Measurements from ENCODE around the gene SIRT7. TPM values are rescaled to one million over a fixed set of nuclear protein-coding genes. Genes with fewer than 3 reads are reported as not detected.

SIRT7 gene
- polyA plus RNA-seq, 1 donor from 2014 or later, result 44.5 TPM

DNA sequence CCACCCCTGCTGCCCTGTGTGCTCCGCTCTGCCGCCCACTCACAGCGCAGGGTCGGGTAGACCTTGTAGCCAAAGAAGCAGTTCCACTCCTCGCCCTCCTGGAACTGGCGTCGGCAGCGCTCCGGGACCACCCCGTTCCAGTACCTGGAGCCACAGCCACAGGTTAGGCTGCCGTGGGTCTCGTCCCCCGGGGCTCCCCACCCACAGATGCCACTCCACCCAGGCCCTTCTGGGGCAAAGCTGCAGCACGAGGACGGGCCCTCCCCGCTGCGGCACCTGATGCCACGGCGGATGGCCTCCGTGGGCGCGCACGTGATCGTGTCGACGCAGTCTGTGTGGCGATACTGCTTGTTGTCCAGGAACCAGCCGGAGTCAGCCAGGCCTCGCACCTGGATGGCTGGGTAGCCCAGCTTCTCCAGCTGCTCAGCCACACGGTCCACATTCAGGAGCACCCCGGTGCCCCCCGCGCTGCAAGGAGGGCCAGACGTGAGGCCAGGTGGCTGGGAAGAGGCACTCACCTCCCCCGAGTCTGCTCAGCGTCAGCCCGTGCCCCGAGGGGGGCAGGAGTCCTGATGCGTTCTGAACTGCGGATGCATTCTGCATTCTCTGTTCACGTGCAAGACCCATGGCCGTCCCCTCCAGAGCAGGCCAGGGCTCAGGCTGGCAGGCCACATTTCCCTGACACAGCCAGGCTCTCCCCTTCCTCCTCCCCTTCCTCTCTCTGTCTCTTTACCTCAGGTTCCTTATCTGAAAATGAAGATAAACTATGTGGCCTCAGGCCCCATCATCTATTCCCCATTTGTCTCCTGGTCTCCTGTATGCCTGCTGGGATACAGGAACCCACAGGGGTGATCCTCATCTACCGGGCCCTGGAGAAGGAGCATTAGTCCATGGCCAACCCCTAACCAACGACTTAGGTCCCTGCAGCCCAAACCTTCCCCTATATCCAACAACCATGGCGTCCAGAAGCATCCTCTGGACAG, 38.9 kb upstream of the SIRT7 start:
- no peaks in the 10 kb centered on the region for H3K36me3 ChIP-seq (ENCODE audit: insufficient read depth, low read length)
- H3K4me3 ChIP-seq (ENCODE audit: low read length), result no peak overlapping the region
- H4K20me1 ChIP-seq (ENCODE audit: insufficient read depth), result no peaks in the 10 kb centered on the region
- peaks cover 41% of the 10 kb centered on the region for H3K27me3 ChIP-seq (ENCODE audit: insufficient read depth, low read depth, low read length)
- no peaks in the 10 kb centered on the region for H3K9me2 ChIP-seq (ENCODE audit: insufficient read depth, low read length)
- H3K27ac ChIP-seq (ENCODE audit: low read length), result no peak overlapping the region
- no peaks in the 10 kb centered on the region for H3K9me3 ChIP-seq (ENCODE audit: low read length)
- no peak overlapping the region for H2AFZ ChIP-seq (ENCODE audit: low read depth, low read length)
- H3F3A ChIP-seq (ENCODE audit: insufficient read depth, low read length, poor library complexity, severe bottlenecking), result no peaks in the 10 kb centered on the region
- H3K9ac ChIP-seq (ENCODE audit: low read length), result no peak overlapping the region
- H3K79me2 ChIP-seq (replicated peaks; ENCODE audit: insufficient read depth, low read length), result no peaks in the 10 kb centered on the region
- TF ChIP-seq MXI1 (conservative IDR thresholded peaks at IDR 0.05; ENCODE audit: poor library complexity, severe bottlenecking) (no peak), TAF1 (IDR thresholded peaks at IDR 0.05; ENCODE audit: low read depth) (no peak), REST (IDR thresholded peaks at IDR 0.05; ENCODE audit: borderline replicate concordance) (no peak)
- TF ChIP-seq, protein P1, sequence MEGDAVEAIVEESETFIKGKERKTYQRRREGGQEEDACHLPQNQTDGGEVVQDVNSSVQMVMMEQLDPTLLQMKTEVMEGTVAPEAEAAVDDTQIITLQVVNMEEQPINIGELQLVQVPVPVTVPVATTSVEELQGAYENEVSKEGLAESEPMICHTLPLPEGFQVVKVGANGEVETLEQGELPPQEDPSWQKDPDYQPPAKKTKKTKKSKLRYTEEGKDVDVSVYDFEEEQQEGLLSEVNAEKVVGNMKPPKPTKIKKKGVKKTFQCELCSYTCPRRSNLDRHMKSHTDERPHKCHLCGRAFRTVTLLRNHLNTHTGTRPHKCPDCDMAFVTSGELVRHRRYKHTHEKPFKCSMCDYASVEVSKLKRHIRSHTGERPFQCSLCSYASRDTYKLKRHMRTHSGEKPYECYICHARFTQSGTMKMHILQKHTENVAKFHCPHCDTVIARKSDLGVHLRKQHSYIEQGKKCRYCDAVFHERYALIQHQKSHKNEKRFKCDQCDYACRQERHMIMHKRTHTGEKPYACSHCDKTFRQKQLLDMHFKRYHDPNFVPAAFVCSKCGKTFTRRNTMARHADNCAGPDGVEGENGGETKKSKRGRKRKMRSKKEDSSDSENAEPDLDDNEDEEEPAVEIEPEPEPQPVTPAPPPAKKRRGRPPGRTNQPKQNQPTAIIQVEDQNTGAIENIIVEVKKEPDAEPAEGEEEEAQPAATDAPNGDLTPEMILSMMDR (IDR thresholded peaks at IDR 0.05; ENCODE audit: poor library complexity, severe bottlenecking), result no peak
- H3K4me2 ChIP-seq (ENCODE audit: low read length), result no peak overlapping the region

- H3K9me2 ChIP-seq (ENCODE audit: insufficient read depth, low read length), result no peaks in the 10 kb centered on the region
- H3K27me3 ChIP-seq (ENCODE audit: insufficient read depth, low read depth, low read length), result peaks cover 36% of the 10 kb centered on the region
- H4K20me1 ChIP-seq (ENCODE audit: insufficient read depth), result no peaks in the 10 kb centered on the region
- H3K27ac ChIP-seq (ENCODE audit: low read length), result no peak overlapping the region
- no peaks in the 10 kb centered on the region for H3K9me3 ChIP-seq (ENCODE audit: low read length)
- H3F3A ChIP-seq (ENCODE audit: insufficient read depth, low read length, poor library complexity, severe bottlenecking), result no peaks in the 10 kb centered on the region
- no peak overlapping the region for H3K4me3 ChIP-seq (ENCODE audit: low read length)
- no peak overlapping the region for H3K4me2 ChIP-seq (ENCODE audit: low read length)
- TF ChIP-seq POLR2AphosphoS5 (IDR thresholded peaks at IDR 0.05), result no peak
- TF ChIP-seq TAF1 (IDR thresholded peaks at IDR 0.05; ENCODE audit: low read depth), result no peak
- no peak for TF ChIP-seq REST (IDR thresholded peaks at IDR 0.05; ENCODE audit: borderline replicate concordance)
- no peak for TF ChIP-seq SMC3 (conservative IDR thresholded peaks at IDR 0.05; ENCODE audit: poor library complexity)
- TF ChIP-seq, protein P1 (IDR thresholded peaks at IDR 0.05; ENCODE audit: poor library complexity, severe bottlenecking), result no peak
- no peak for TF ChIP-seq EP300 (conservative IDR thresholded peaks at IDR 0.05; ENCODE audit: poor library complexity, severe bottlenecking)
- no peak for TF ChIP-seq RAD21 (conservative IDR thresholded peaks at IDR 0.05)
- TF ChIP-seq MXI1 (conservative IDR thresholded peaks at IDR 0.05; ENCODE audit: poor library complexity, severe bottlenecking), result no peak
- TF ChIP-seq EZH2 (IDR thresholded peaks at IDR 0.05; ENCODE audit: borderline replicate concordance, insufficient read depth, low read length, poor library complexity, severe bottlenecking), result no peak
- H3K9ac ChIP-seq (ENCODE audit: low read length), result no peak overlapping the region
- no peaks in the 10 kb centered on the region for H3K36me3 ChIP-seq (ENCODE audit: insufficient read depth, low read length)
- H3K79me2 ChIP-seq (replicated peaks; ENCODE audit: insufficient read depth, low read length), result no peaks in the 10 kb centered on the region
- no peak overlapping the region for H2AFZ ChIP-seq (ENCODE audit: low read depth, low read length)
Observed at GRCh38 chr17:81955756-81956544, 38.0 kb upstream of the SIRT7 start.
